Activated CD8-positive, alpha-beta memory T cell treated with anti-CD3 and anti-CD28 coated beads, Interleukin-2, amount 50 U/mL, for 24 hours (primary cell): ENCODE results near the gene CDH13.

Experiments
- DNase-seq: peaks from one replicate; pipeline ENCODE4 v3.0.0-alpha.2; 2020; ENCODE audit errors: extremely low read depth

CDH13 gene

GRCh38 chr16:82694239-82694874 lies 67.6 kb downstream of the CDH13 start:
- no peak for DNase-seq

- no peak for DNase-seq
Measured at GRCh38 chr16:82695806-82696205, 69.0 kb downstream of the CDH13 start.

GRCh38 chr16:82699260-82699659 lies 72.5 kb downstream of the CDH13 start:
- DNase-seq = no peak

- DNase-seq = no peak
Measured at GRCh38 chr16:82699711-82700495, 73.1 kb downstream of the CDH13 start.

- no peak for DNase-seq
Measured at GRCh38 chr16:82700541-82701235, 73.9 kb downstream of the CDH13 start.

GRCh38 chr16:82701442-82701955 lies 74.7 kb downstream of the CDH13 start:
- DNase-seq = no peak

DNA sequence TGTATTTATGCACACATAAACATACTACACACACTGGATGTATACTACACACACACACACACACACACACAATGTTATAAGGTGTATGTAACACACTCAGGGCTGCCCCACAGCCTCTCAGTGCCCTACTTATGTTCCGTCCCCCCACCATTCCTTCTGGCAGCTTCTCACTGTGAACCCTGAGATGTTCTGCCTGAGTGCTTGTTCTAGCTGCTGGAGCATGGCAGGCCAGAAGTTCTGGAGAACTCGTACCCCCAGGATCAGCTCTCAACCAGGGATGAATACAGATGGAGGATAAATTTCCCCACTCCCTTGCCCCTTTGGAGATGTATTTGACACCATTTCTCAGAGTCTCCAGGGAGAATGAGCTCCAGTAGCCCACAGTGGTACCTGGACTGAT lies 76.4 kb downstream of the CDH13 start:
- DNase-seq = no peak

- no peak for DNase-seq
Measured at GRCh38 chr16:82703871-82704768, 77.4 kb downstream of the CDH13 start.

DNA sequence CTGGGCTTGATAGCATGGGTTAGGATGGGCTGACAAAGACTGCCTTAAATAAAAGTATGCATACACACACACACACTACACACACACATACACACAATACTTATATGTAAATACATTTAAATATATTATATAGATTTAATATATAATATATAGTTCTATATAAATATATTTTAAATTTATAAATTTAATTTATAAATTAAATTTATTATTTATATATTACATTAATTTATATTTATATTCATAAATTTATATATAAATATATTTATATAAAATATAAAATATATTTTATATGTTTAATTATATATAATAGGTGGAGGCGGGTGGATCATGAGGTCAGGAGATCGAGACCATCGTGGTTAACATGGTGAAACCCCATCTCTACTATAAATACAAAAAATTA lies 83.2 kb downstream of the CDH13 start:
- DNase-seq = no peak

DNA sequence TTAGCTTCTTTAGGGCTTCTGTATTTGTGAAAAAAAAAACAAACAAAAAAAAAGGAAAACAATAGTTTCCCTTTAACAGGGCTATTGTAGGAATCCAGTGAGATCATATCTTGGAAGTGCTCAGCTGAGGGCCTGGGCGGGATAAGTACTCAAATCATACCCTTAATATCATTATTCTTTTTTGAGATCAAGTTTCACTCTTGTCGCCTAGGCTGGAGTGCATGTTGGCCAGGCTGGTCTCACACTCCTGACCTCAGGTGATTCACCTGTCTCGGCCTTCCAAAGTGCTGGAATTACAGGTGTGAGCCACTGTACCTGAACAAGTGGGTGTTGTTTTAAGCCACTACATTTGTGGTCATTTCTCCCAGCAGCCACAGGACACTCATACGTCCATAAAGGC lies 87.0 kb downstream of the CDH13 start:
- DNase-seq = no peak

DNA sequence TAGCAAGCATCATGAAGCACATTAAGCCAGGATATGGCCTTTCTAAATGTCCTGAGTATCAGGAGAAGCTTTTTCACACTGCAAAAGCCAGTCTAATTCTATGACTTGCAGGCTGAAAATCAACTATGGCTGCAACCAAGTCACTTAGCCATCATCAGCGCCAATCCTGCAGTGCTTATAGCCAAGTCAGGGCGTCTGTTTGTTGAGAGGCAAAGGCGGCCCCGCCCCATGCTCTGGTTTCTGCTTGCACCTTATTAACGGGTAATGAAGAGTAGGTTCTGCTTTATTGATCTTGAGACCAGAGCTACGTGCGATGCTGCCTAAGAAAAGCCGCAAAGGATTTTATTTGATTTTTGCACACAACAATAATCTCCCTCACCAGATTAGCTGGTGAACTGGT lies 88.4 kb downstream of the CDH13 start:
- DNase-seq = no peak

DNA sequence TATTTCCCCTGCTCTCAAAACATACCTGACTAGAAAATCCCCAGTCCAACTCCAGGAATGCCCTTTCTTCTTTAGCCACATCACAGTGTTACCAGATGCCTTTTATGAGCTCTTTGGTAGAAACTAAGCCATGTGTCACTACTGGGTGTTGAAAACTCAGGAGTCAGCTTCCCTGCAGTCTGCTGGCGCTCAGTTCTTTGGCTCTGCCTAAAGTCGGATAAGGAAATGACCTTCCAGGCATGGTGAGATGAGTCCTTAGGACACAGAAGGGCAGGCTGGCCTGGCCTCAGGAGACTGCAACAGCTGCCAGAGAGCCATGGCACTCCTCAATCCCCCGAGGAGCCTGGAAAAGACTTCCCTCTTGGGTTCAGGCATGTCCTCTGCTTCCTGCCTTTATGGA lies 89.1 kb downstream of the CDH13 start:
- DNase-seq = no peak

DNA sequence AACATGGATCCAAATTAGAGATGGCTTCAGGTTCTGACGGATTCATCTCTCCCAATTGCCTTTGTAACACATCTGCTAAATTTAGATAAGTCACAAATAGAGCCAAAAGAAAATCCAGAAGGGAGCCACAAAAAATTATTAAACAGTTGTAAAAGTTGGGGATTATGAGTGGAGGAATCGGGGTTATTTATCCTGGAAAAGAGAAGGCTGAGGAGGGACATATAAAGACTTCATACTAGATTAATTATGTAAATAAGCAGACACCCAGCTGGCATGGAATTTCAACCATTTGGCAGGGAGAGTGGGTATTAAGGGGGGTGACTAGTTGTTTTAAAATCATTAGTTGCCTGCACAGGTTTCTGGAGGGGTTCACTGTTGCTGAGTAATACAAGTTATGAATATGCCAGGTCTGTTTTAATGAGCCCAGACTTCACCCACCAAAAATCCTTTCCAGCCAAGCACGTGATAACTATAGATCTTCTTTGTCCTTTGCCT lies 89.6 kb downstream of the CDH13 start:
- no peak for DNase-seq

DNA sequence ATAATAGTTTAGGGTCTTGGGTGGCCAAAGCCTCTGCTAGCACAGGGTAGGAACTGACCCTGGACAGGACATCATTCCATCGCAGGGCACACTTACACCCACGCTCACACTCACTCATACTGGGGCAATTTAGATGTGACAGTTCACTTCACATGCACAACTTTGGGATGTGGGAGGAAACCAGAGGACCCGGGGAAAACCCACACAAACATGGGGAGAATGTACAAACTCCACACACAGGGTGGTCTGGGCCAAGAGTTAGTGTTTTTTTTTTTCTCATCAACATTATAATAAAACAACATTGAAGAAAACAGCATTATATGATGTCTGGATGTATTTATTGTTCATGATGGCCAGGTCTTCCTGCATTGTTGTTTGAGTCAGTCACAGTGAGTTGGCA lies 93.6 kb downstream of the CDH13 start:
- DNase-seq = no peak

DNA sequence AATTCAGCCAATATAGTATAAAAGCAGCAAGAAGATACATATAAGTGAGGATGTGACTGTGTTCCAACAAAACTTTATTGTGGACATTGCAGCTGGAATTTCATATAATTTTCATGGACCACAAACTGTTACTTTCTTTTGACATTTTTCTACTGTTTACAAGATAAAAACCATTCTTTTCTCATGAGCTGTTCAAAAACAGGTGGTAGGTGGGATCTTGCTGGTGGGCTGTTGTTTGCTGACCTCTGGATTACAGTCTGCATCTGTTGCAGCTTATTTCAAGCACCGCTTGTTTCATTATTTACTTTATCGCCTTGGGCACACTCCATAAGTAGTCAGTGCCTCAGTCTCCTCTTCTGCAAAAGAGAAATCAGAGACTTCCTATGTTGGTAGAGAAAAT lies 99.5 kb downstream of the CDH13 start:
- DNase-seq = no peak

DNA sequence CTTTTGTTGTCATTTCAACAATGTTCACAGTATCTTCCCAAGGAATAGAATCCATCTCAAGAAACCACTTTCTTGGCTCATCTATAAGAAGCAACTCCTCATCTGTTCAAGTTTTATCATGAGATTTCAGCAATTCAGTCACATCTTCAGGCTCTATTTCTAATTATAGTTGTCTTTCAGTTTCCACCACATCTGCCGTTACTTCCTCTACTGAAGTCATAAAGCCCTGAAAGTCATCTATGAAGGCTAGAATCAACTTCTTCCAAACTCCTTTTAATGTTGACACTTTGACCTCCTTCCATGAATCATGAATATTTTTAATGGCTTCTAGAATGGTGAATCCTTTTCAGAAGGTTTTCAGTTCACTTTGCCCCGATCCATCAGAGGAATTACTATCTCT lies 102.1 kb downstream of the CDH13 start:
- no peak for DNase-seq

DNA sequence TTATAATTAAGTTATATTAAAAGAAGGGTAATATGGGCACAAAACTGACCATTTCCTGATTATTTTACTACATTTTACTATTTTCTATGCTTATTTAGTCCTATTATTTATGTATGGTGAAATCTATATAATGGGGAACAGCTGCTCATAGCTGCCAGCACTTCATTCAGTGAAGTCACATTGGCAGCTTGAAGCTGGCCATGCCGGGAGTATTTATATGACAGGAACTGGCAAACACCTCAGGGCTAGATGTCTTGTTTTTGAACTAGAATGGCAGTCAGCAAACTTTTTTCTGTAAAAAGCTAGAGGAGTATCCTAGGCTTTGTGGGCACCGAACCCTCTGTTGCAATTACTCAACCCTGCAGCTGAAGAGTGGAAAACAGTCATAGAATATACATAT lies 104.1 kb downstream of the CDH13 start:
- no peak for DNase-seq

DNA sequence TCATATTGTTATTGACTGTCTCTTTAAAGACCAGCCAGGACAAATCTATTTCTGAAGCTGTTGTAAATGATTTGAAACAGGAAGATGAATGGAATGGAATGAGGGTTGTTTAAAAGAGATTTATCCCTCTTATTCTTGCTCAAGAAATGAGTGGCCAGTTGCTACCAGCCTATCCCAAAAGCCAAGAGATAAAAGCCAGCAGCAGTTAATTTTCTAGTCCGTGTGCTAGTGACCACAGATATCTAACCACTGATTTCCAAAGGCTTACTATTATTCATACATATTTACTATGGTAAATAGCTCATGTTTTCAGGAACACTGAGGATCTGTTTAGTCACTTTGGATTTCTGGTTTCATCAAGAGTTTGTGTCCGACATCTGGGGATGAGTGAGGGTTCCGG lies 105.7 kb downstream of the CDH13 start:
- DNase-seq = no peak

GRCh38 chr16:82735186-82735585 lies 108.4 kb downstream of the CDH13 start:
- DNase-seq = no peak

DNA sequence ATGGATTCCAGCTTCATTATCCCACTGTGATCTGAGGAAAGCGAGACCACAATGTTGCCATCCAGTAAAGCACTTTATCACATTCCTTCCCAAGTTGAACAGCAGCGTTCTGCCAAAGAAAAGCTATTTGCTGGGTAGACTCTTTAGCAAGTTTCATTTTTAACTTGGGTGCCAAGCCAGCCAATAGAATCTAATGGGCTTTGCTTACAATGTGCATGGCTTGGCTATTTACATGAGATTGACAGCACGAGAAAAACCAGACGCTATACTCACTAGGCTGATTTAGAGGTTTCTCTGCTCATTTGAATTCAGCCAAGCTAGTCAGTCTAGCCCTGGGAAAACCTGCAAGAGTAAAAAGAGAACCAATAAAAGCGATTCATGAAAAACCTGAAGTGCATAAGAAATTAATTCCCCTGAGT lies 108.9 kb downstream of the CDH13 start:
- no peak for DNase-seq

GRCh38 chr16:82736224-82736623 lies 109.5 kb downstream of the CDH13 start:
- DNase-seq = no peak

DNA sequence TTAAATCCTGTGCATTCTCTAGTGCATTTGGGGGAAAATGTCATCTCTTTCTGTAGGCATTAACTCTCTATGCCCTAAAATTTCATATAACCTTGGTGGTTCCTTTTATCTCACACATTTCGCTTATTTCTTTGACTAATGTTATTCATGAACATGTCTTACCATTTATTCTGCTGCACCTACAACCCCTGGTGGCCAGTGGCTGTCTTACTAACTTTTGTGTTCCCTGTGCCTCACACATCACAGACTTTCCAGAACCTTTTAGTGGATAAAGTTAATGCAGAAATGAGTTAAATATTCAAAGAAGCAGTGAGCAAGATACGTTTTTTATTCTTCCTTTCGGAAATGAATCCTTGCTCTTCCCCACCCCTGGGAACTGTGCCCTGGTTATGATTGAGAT lies 111.9 kb downstream of the CDH13 start:
- no peak for DNase-seq
